Caco-2 (cell line): Measurements from ENCODE around the gene LY9. TPM values are rescaled to one million over a fixed set of nuclear protein-coding genes. Genes with fewer than 3 reads are reported as not detected.
A peak's percentile ranks its signal among the peaks of the same experiment; 100 is the strongest.

Experiments used
- BruUV-seq: library from RNA; stranded (reverse); fragments of 400-500 nt; replicated peaks from 2 replicates; lab custom pipeline; 2021; lab: Mats Ljungman, UMichigan
- CTCF ChIA-PET: fragments of 300-600 bp; sonication (Branson Sonifier 250); formaldehyde crosslinking; loops from one replicate; lab custom pipeline; 2022; ENCODE audit warnings: antibody characterized with exemption; lab: Charles Lee
- POLR2A ChIA-PET: fragments of 300-600 bp; sonication (Branson Sonifier 250); formaldehyde crosslinking; loops from one replicate; lab custom pipeline; 2022; ENCODE audit warnings: antibody characterized with exemption; lab: Charles Lee
- DNase-seq, 2 experiments: peaks; one replicate each; pipeline versions ENCODE4 v3.0.0 to v3.0.0-alpha.2; 2020 to 2022
- H3K27me3 ChIP-seq: replicated peaks from 2 replicates; pipeline ENCODE4 v1.6.0; 2011; ENCODE audit warnings: low read length; ENCODE audit not compliant: control insufficient read depth, insufficient read depth
- H3K36me3 ChIP-seq: 2 replicates; pipeline ENCODE4 v1.5.1; 2011; ENCODE audit warnings: low read length; ENCODE audit not compliant: control insufficient read depth, insufficient read depth
- H3K4me1 ChIP-seq: fragments of 250-450 bp; sonication (Bioruptor Pico); 2 replicates; pipeline ENCODE4 v1.5.1; 2020; ENCODE audit warnings: mild to moderate bottlenecking
- H3K4me3 ChIP-seq: 2 replicates; pipeline ENCODE4 v1.5.1; 2011; ENCODE audit warnings: low read depth, mild to moderate bottlenecking, control low read depth, low read length
- H3K9me3 ChIP-seq: fragments of 250-450 bp; sonication (Bioruptor Pico); 2 replicates; pipeline ENCODE4 v1.5.1; 2020; ENCODE audit warnings: mild to moderate bottlenecking, moderate library complexity
- H3K27ac Mint-ChIP-seq: one replicate; pipeline ENCODE4 v1.8.0; 2022; ENCODE audit warnings: mixed read lengths; ENCODE audit not compliant: unreplicated experiment
- H3K27me3 Mint-ChIP-seq: one replicate; pipeline ENCODE4 v1.8.0; 2022; ENCODE audit warnings: mixed read lengths; ENCODE audit not compliant: insufficient read depth, unreplicated experiment
- H3K36me3 Mint-ChIP-seq: one replicate; pipeline ENCODE4 v1.8.0; 2022; ENCODE audit warnings: mild to moderate bottlenecking, mixed read lengths; ENCODE audit not compliant: insufficient read depth, unreplicated experiment
- H3K4me1 Mint-ChIP-seq: one replicate; pipeline ENCODE4 v1.8.0; 2022; ENCODE audit warnings: low read depth, mixed read lengths; ENCODE audit not compliant: unreplicated experiment
- H3K4me3 Mint-ChIP-seq: one replicate; pipeline ENCODE4 v1.8.0; 2022; ENCODE audit warnings: mild to moderate bottlenecking, moderate library complexity, mixed read lengths; ENCODE audit not compliant: unreplicated experiment
- H3K9me3 Mint-ChIP-seq: one replicate; pipeline ENCODE4 v1.8.0; 2022; ENCODE audit warnings: mixed read lengths; ENCODE audit not compliant: unreplicated experiment
- CTCF ChIP-seq, 2 experiments: fragments of 200-600 bp in 1 of 2; IDR thresholded peaks; 1 replicate in 1 of 2; 2 replicates in 1 of 2; pipeline versions ENCODE4 v1.5.1 to v1.8.0; 2011 to 2022; ENCODE audit warnings: antibody characterized with exemption in 1 of 2, control low read depth in 1 of 2, inconsistent platforms in 1 of 2, low read depth in 1 of 2, low read length in 1 of 2, mild to moderate bottlenecking in 1 of 2, moderate library complexity in 1 of 2; ENCODE audit not compliant: insufficient read depth in 1 of 2, severe bottlenecking in 1 of 2, unreplicated experiment in 1 of 2
- intact Hi-C: fragments of 100-400 bp; cut with micrococcal nuclease; formaldehyde crosslinking; loops from one replicate; pipeline ENCODE4 v1.10.0; 2022; ENCODE audit not compliant: unreplicated experiment
- total RNA-seq: library from RNA; stranded (reverse); gene quantifications from 2 replicates; pipeline ENCODE4 v1.2.3, GENCODE V29; 2022

LY9 gene
- total RNA-seq, 1 experiment from 2014 or later: not detected

- POLR2A ChIA-PET: interaction anchor here (0.6 kb wide), 1 partner anchor 185 kb away, joined by 7 read pairs; no protein-coding TSS in a partner anchor
- no peak for TF ChIP-seq CTCF (IDR thresholded peaks at IDR 0.05; ENCODE audit: insufficient read depth in 1 of 2, low read depth in 1 of 2, low read length in 1 of 2, severe bottlenecking in 1 of 2, unreplicated experiment in 1 of 2)
- intact Hi-C loops: no loop called here
These were observed 20.9 kb upstream of the LY9 start for GRCh38 chr1:160774886-160775719.

DNA sequence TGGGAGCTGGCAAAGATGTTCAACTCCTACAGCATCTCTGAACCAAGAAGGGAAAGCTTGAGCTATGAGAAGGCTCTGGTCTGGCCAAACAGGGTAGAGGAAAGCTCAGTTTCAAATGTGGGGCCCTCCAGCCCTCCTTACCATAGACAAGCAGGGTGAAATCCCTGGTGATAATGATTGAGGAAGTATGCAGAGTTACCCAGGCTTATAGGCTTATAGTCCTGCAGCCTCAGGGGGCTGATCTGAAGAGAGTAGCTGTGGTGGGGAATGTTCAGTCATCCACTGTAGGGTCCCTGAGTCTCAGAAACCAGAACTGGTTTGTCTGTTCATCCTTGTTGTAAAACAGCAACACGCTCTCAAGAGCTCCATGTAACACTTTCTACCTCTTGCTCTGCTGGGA is 19.8 kb upstream of the LY9 start:
- peaks cover 2% of the 10 kb centered on the region for H3K4me1 Mint-ChIP-seq
- H3K27me3 Mint-ChIP-seq: no peaks in the 10 kb centered on the region
- BruUV-seq: no TSS peak
- no peak for DNase-seq
- H3K4me3 ChIP-seq: no peak overlapping the region
- no peak overlapping the region for H3K4me3 Mint-ChIP-seq
- H3K27me3 ChIP-seq: no peaks in the 10 kb centered on the region
- intact Hi-C loops: loop anchor here (2.0 kb wide), 1 partner anchor 175 kb away; no protein-coding TSS in a partner anchor
- H3K36me3 ChIP-seq: no peaks in the 10 kb centered on the region
- POLR2A ChIA-PET: no interaction called here
- no peak for TF ChIP-seq CTCF (IDR thresholded peaks at IDR 0.05; ENCODE audit: insufficient read depth in 1 of 2, low read depth in 1 of 2, low read length in 1 of 2, severe bottlenecking in 1 of 2, unreplicated experiment in 1 of 2)
- no peaks in the 10 kb centered on the region for H3K36me3 Mint-ChIP-seq
- CTCF ChIA-PET: interaction anchor here (0.9 to 1.0 kb wide), 2 partner anchors 28 to 178 kb away, joined by 3 read pairs; partner anchors contain the start of gene ITLN2
- H3K9me3 ChIP-seq: no peaks in the 10 kb centered on the region
- no peaks in the 10 kb centered on the region for H3K9me3 Mint-ChIP-seq
- peaks cover 9% of the 10 kb centered on the region for H3K4me1 ChIP-seq
- H3K27ac Mint-ChIP-seq: no peak overlapping the region

More at GRCh38 chr1:160774886-160775719, 20.9 kb upstream of the LY9 start:
- CTCF ChIA-PET: interaction anchor here (0.7 to 1.3 kb wide), 3 partner anchors 21 to 179 kb away, joined by 3 read pairs; partner anchors contain the start of genes ITLN2 and LY9
- Mint-ChIP-seq H3K9me3 (no peaks in the 10 kb centered on the region), H3K27me3 (no peaks in the 10 kb centered on the region), H3K4me1 (no peaks in the 10 kb centered on the region), H3K27ac (no peak overlapping the region), H3K36me3 (no peaks in the 10 kb centered on the region), H3K4me3 (no peak overlapping the region)
- Histone ChIP-seq H3K36me3 (no peaks in the 10 kb centered on the region), H3K4me3 (no peak overlapping the region), H3K27me3 (no peaks in the 10 kb centered on the region), H3K9me3 (no peaks in the 10 kb centered on the region), H3K4me1 (no peaks in the 10 kb centered on the region)
- no TSS peak for BruUV-seq
- DNase-seq: no peak

DNA sequence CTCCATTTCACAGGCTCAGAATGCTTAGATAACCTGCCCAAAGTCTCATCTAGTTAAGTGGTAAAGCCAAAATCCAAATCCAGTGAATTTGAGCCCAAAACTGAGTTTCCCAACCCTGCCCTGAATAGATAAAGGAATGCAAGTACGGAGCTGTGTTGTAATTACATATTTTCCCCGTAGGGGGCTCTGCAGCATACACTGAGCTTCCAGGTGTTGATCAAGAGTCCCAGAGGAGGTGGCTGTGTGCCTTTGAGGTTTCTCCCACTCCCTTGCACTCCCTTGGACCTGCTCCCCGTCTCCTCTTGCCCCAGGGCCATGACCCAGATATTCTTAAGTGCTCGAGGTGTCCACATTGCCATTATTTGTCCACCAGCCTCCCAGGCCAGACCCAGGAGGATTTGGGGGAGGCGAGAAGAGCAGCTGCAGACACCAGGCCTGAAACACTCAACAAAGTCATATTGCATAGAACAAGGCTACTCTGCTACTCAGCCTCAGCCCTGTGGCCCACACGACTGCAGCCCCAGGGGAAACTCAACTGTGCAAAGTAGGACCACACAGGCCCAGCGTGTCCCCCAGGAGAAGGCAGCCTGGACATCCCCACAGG is 18.4 kb upstream of the LY9 start:
- Mint-ChIP-seq H3K9me3 (no peaks in the 10 kb centered on the region), H3K4me3 (no peak overlapping the region), H3K27me3 (no peaks in the 10 kb centered on the region), H3K4me1 (peaks cover 14% of the 10 kb centered on the region), H3K27ac (no peak overlapping the region), H3K36me3 (no peaks in the 10 kb centered on the region)
- H3K4me1 ChIP-seq: peaks cover 20% of the 10 kb centered on the region
- no peaks in the 10 kb centered on the region for H3K9me3 ChIP-seq
- CTCF ChIA-PET: interaction anchor here (0.7 to 1.3 kb wide), 9 partner anchors 19 to 349 kb away, joined by 3 to 4 read pairs (median 3); partner anchors contain the start of gene LY9
- H3K36me3 ChIP-seq: no peaks in the 10 kb centered on the region; the same call in 1 of the 2 replicates
- H3K4me3 ChIP-seq: no peak overlapping the region
- POLR2A ChIA-PET: no interaction called here
- intact Hi-C loops: loop anchor here (1.0 to 2.0 kb wide), 3 partner anchors 53 to 213 kb away; no protein-coding TSS in a partner anchor
- no peaks in the 10 kb centered on the region for H3K27me3 ChIP-seq
- peak; percentile 56 to 64 for DNase-seq
- no TSS peak for BruUV-seq
- peak; percentile 55 to 70 for TF ChIP-seq CTCF (IDR thresholded peaks at IDR 0.05; ENCODE audit: insufficient read depth in 1 of 2, low read depth in 1 of 2, low read length in 1 of 2, severe bottlenecking in 1 of 2, unreplicated experiment in 1 of 2)
